Upper lobe of right lung (tissue), 1 donor: ENCODE measurements around the gene THEMIS. TPM values are rescaled to one million over a fixed set of nuclear protein-coding genes. Genes with fewer than 3 reads are reported as not detected.
"Not testable (repeated sequence)": the region's sequence is repeated elsewhere in the genome, so short reads cannot be mapped to it uniquely, and the experiment has no call there.

Source experiments
- ATAC-seq: fragments of 200-7000 bp; cut with Tn5 transposase; one replicate; pipeline ENCODE4 v1.9.1; 2020; ENCODE audit warnings: mild to moderate bottlenecking, moderate library complexity
- DNase-seq: peaks from one replicate; pipeline ENCODE4 v3.0.0-alpha.2; 2020
- H3K27ac ChIP-seq: fragments of 200-600 bp; one replicate; pipeline ENCODE4 v1.8.0; 2022
- H3K27me3 ChIP-seq: fragments of 200-600 bp; one replicate; pipeline ENCODE4 v1.8.0; 2022; ENCODE audit warnings: mild to moderate bottlenecking
- H3K36me3 ChIP-seq: fragments of 200-600 bp; one replicate; pipeline ENCODE4 v1.8.0; 2022
- H3K4me1 ChIP-seq: fragments of 200-600 bp; one replicate; pipeline ENCODE4 v1.8.0; 2022
- H3K4me3 ChIP-seq: fragments of 200-600 bp; one replicate; pipeline ENCODE4 v1.8.0; 2022; ENCODE audit warnings: mild to moderate bottlenecking
- H3K9me3 ChIP-seq: fragments of 200-600 bp; one replicate; pipeline ENCODE4 v1.8.0; 2022
- CTCF ChIP-seq: fragments of 200-600 bp; IDR thresholded peaks from one replicate; pipeline ENCODE4 v1.8.0; 2022; ENCODE audit warnings: antibody characterized with exemption
- intact Hi-C: fragments of 100-400 bp; cut with DNase I; formaldehyde crosslinking; loops from one replicate; pipeline ENCODE4 v1.11.0; 2022
- total RNA-seq: library from RNA; stranded (reverse); fragmentation: NEBNext Ultra II Directional; extraction: Animal tissue kit (Norgen Biotek cat#: 25700); gene quantifications from one replicate; pipeline ENCODE4 v1.2.1, GENCODE V29; 2021
- donor health status: DM: no; HTN: yes; CAD: no; lungs with severe emphysema.

THEMIS gene
- total RNA-seq, 1 donor from 2014 or later = 3.0 TPM

DNA sequence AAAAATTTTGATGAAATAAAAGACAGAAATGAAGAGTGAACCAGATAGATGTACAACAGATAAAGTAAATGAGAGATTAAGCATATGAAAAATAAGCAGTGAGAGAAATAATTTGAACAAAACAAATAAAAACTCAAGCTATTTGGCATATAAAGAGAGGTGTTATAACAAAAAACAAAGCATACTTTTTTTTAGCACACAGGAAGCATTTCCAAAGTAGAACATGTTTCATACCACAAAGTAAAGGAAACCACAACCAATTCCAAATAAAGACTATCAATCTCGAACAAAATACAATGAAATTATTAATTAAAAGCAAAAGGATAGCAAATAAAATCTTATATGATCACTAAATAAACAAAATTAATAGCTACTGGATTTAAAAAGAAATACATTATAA is 6.8 kb downstream of the THEMIS start:
- Histone ChIP-seq H3K27ac (no peak overlapping the region), H3K9me3 (no peaks in the 10 kb centered on the region), H3K4me1 (no peaks in the 10 kb centered on the region), H3K4me3 (no peak overlapping the region), H3K36me3 (no peaks in the 10 kb centered on the region), H3K27me3 (no peaks in the 10 kb centered on the region)
- ATAC-seq = no peak
- no peak for DNase-seq
- intact Hi-C loops = no loop called here
- TF ChIP-seq CTCF = no peak

GRCh38 chr6:127893541-127893940 is 7.3 kb downstream of the THEMIS start:
- no peak for ATAC-seq
- no peaks in the 10 kb centered on the region for H3K27me3 ChIP-seq
- no peaks in the 10 kb centered on the region for H3K9me3 ChIP-seq
- intact Hi-C loops = no loop called here
- TF ChIP-seq CTCF = no peak
- H3K27ac ChIP-seq = no peak overlapping the region
- H3K36me3 ChIP-seq = no peaks in the 10 kb centered on the region
- H3K4me3 ChIP-seq = no peak overlapping the region
- DNase-seq = no peak
- H3K4me1 ChIP-seq = no peaks in the 10 kb centered on the region

DNA sequence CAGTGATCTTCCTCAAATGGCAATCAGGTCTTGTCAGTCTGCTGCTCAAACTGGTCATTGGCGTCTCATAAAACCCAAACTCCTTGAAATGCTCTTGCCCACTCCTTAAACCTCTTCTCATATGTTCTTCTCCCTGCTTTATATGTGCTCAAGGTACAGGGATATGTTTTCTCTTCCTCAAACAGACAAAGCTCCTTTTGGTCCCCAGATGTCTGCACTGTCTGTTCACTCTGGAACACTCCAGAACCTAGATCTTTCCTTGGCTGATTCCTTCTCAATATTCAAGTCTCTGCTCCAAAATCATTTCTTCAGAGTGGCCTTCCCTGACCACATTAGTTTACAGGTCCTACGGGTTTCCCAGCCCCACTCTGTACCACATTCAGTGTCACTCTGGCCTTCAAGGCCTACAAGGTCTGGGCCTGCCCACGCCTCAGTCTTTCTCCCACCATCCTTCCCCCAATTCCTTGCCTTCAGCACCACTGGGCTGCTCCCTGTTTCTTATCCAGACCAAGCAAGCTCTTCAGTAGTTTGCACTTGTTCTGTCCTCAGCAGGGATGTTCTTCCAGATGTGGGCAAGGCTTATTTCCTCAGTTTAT is 9.0 kb downstream of the THEMIS start:
- TF ChIP-seq CTCF = no peak
- DNase-seq (no peak), ATAC-seq (no peak)
- H3K36me3 ChIP-seq = no peaks in the 10 kb centered on the region
- H3K9me3 ChIP-seq = no peaks in the 10 kb centered on the region
- H3K4me1 ChIP-seq = no peaks in the 10 kb centered on the region
- intact Hi-C loops = no loop called here
- H3K27ac ChIP-seq = no peak overlapping the region
- H3K27me3 ChIP-seq = no peaks in the 10 kb centered on the region
- H3K4me3 ChIP-seq = no peak overlapping the region

- no peaks in the 10 kb centered on the region for H3K9me3 ChIP-seq
- ATAC-seq (no peak), DNase-seq (no peak)
- no peaks in the 10 kb centered on the region for H3K4me1 ChIP-seq
- no peak overlapping the region for H3K27ac ChIP-seq
- intact Hi-C loops = no loop called here
- H3K36me3 ChIP-seq = no peaks in the 10 kb centered on the region
- no peak for TF ChIP-seq CTCF
- no peak overlapping the region for H3K4me3 ChIP-seq
- no peaks in the 10 kb centered on the region for H3K27me3 ChIP-seq
These were observed 14.3 kb downstream of the THEMIS start for GRCh38 chr6:127886603-127887002.

GRCh38 chr6:127884134-127884533 is 16.7 kb downstream of the THEMIS start:
- no peak overlapping the region for H3K27ac ChIP-seq
- DNase-seq = no peak
- H3K4me3 ChIP-seq = no peak overlapping the region
- no peaks in the 10 kb centered on the region for H3K27me3 ChIP-seq
- no peaks in the 10 kb centered on the region for H3K9me3 ChIP-seq
- no peaks in the 10 kb centered on the region for H3K36me3 ChIP-seq
- intact Hi-C loops = no loop called here
- no peaks in the 10 kb centered on the region for H3K4me1 ChIP-seq
- no peak for ATAC-seq
- no peak for TF ChIP-seq CTCF

DNA sequence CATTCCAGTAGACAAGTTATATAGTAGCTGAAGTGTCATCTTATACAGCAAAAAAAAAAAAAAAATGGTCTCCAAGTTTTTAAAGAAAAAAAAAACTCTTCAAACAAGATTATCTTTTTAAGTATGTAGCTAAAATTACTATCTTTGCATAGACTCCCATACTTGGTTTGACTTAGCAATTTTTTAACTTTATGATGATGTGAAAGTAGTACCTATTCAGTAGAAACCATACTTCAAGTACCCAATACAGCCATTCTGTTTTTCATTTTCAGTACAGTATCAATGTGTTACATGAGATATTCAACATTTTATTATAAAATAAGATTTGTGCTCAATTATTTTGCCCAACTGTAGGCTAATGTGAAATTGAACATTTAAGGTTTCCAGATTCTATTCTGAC is 18.9 kb downstream of the THEMIS start:
- ATAC-seq, H3K27ac ChIP-seq, H3K27me3 ChIP-seq, H3K4me1 ChIP-seq, H3K36me3 ChIP-seq, intact Hi-C loops, H3K9me3 ChIP-seq, H3K4me3 ChIP-seq, DNase-seq: not testable (repeated sequence)
